ENCODE results near the gene SNX25.

SNX25 gene

GRCh38 chr4:185404031-185404430 lies 194.6 kb downstream of the SNX25 start:
- Histone ChIP-seq H3K27me3 (replicated peaks; ENCODE audit: control insufficient read depth, insufficient read depth, low read length) (no peaks in the 10 kb centered on the region), H3K36me3 (ENCODE audit: control insufficient read depth, insufficient read depth, low read length, severe bottlenecking) (peaks cover 62% of the 10 kb centered on the region), H3K9me3 (ENCODE audit: control insufficient read depth, low read length) (no peaks in the 10 kb centered on the region), H3K4me1 (ENCODE audit: control insufficient read depth, insufficient read depth, low read length) (no peaks in the 10 kb centered on the region), H3K9ac (ENCODE audit: low read length) (no peak overlapping the region), H3K4me3 (ENCODE audit: low read length) (no peak overlapping the region)
- no peak for DNase-seq (ENCODE audit: low read depth)

DNA sequence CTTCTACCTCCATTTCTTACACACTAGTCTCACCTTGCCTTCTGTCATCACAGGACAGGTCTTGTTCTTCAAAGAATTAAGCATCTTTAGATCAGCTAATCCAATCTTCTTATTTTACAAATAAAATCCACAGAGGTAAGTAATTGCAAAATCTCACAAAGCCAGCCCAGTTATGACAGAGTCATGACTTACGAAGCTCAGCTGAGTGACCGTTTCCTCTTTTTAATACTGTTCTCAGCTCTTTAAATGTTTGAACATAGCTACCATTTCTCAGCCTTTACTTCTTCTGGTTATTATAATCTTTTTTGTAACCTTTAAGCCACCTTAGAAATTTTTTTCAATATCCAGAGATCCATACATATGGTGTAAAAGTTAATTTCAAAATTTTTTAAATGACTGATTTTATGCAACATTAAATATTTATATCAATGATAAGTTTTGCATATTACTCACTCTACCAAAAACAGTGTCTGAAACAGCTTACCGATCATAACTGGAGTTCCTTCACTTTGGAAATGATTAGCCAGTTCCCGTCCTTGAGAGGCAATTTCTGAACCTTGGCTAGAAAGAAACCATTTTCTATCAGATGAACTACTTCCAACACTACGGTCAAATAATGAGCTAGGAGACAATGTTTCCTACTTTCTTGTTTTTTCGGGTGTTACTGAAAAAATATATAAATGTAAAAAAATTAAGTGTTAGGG lies 196.1 kb downstream of the SNX25 start:
- Histone ChIP-seq H3K36me3 (ENCODE audit: control insufficient read depth, insufficient read depth, low read length, severe bottlenecking) (peaks cover 57% of the 10 kb centered on the region), H3K9me3 (ENCODE audit: control insufficient read depth, low read length) (no peaks in the 10 kb centered on the region), H3K9ac (ENCODE audit: low read length) (no peak overlapping the region), H3K4me1 (ENCODE audit: control insufficient read depth, insufficient read depth, low read length) (no peaks in the 10 kb centered on the region), H3K27me3 (replicated peaks; ENCODE audit: control insufficient read depth, insufficient read depth, low read length) (no peaks in the 10 kb centered on the region), H3K4me3 (ENCODE audit: low read length) (no peak overlapping the region)
- no peak for DNase-seq (ENCODE audit: low read depth)

DNA sequence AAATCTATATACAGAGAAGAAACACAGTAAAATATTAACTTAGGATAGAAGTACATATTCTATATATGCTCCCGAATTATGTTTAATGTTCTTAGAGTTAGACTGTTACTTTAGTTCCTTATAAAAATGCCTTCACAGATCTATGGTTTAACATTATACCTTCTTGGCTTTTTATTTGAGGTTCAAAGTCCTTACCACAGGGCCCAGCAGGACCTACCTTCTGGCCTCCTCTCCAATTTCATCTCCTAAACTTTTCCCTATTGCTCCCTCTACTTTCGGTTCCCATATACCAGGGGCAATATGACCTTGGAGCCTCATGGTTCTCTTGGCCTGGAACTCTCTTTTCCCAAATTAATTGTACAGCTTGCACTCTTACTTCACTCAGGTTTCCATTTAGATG lies 199.0 kb downstream of the SNX25 start:
- H3K9ac ChIP-seq (ENCODE audit: low read length), result no peak overlapping the region
- DNase-seq (ENCODE audit: low read depth), result no peak
- no peaks in the 10 kb centered on the region for H3K4me1 ChIP-seq (ENCODE audit: control insufficient read depth, insufficient read depth, low read length)
- H3K9me3 ChIP-seq (ENCODE audit: control insufficient read depth, low read length), result no peaks in the 10 kb centered on the region
- peaks cover 54% of the 10 kb centered on the region for H3K36me3 ChIP-seq (ENCODE audit: control insufficient read depth, insufficient read depth, low read length, severe bottlenecking)
- H3K27me3 ChIP-seq (replicated peaks; ENCODE audit: control insufficient read depth, insufficient read depth, low read length), result no peaks in the 10 kb centered on the region
- no peak overlapping the region for H3K4me3 ChIP-seq (ENCODE audit: low read length)

DNA sequence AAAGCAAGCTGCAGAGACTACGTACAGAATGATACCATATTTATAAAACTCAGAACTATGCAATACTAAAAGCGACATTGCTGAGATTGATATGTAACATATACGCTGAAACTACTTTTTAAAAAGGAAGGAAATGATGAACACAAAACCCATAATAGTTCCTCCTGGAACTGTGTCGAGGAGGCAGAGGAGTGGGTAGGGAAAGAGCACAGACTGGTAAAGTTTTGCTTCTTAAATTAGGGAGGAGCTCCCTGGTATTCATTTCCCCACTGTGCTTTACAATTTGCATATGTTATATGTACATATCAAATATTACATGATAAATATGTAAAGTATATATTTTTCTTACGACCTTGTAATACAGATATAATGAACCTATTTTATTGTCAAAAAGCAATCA lies 202.5 kb downstream of the SNX25 start:
- Histone ChIP-seq H3K27me3 (replicated peaks; ENCODE audit: control insufficient read depth, insufficient read depth, low read length) (no peaks in the 10 kb centered on the region), H3K4me3 (ENCODE audit: low read length) (no peak overlapping the region), H3K9me3 (ENCODE audit: control insufficient read depth, low read length) (no peaks in the 10 kb centered on the region), H3K9ac (ENCODE audit: low read length) (no peak overlapping the region), H3K36me3 (ENCODE audit: control insufficient read depth, insufficient read depth, low read length, severe bottlenecking) (peaks cover 65% of the 10 kb centered on the region), H3K4me1 (ENCODE audit: control insufficient read depth, insufficient read depth, low read length) (peaks cover 5% of the 10 kb centered on the region)
- DNase-seq (ENCODE audit: low read depth), result no peak

GRCh38 chr4:185412412-185412811 lies 203.0 kb downstream of the SNX25 start:
- DNase-seq (ENCODE audit: low read depth), result no peak
- no peaks in the 10 kb centered on the region for H3K27me3 ChIP-seq (replicated peaks; ENCODE audit: control insufficient read depth, insufficient read depth, low read length)
- no peak overlapping the region for H3K9ac ChIP-seq (ENCODE audit: low read length)
- H3K4me1 ChIP-seq (ENCODE audit: control insufficient read depth, insufficient read depth, low read length), result peaks cover 5% of the 10 kb centered on the region
- no peak overlapping the region for H3K4me3 ChIP-seq (ENCODE audit: low read length)
- no peaks in the 10 kb centered on the region for H3K9me3 ChIP-seq (ENCODE audit: control insufficient read depth, low read length)
- H3K36me3 ChIP-seq (ENCODE audit: control insufficient read depth, insufficient read depth, low read length, severe bottlenecking), result peaks cover 70% of the 10 kb centered on the region
